H9 (cell line): ENCODE results near the gene H2BK1. TPM values are rescaled to one million over a fixed set of nuclear protein-coding genes. Genes with fewer than 3 reads are reported as not detected.
A peak's percentile ranks its signal among the peaks of the same experiment; 100 is the strongest.

Experiments
- DNase-seq: peaks from one replicate; pipeline ENCODE4 v3.0.0-alpha.2; 2017
- H2AFZ ChIP-seq: one replicate; pipeline ENCODE4 v1.6.1; 2013; ENCODE audit warnings: mild to moderate bottlenecking, low read length, control low read depth, moderate library complexity
- H2AK5ac ChIP-seq: 2 replicates; pipeline ENCODE4 v1.6.1; 2013; ENCODE audit warnings: low read length, control low read depth, mixed read lengths; ENCODE audit not compliant: insufficient read length
- H2BK120ac ChIP-seq: one replicate; pipeline ENCODE4 v1.6.1; 2013; ENCODE audit warnings: low read depth, mild to moderate bottlenecking, low read length, control low read depth, inconsistent platforms; ENCODE audit not compliant: poor library complexity, severe bottlenecking
- H2BK12ac ChIP-seq: 2 replicates; pipeline ENCODE4 v1.6.1; 2013; ENCODE audit warnings: low read length, control low read depth, mixed read lengths, low read depth; ENCODE audit not compliant: insufficient read length
- H2BK15ac ChIP-seq: 2 replicates; pipeline ENCODE4 v1.6.1; 2013; ENCODE audit warnings: low read depth, low read length, control low read depth
- H2BK20ac ChIP-seq: one replicate; pipeline ENCODE4 v1.6.1; 2013; ENCODE audit warnings: low read depth, mild to moderate bottlenecking, low read length, control low read depth, inconsistent platforms; ENCODE audit not compliant: poor library complexity, severe bottlenecking
- H2BK5ac ChIP-seq: 2 replicates; pipeline ENCODE4 v1.6.1; 2013; ENCODE audit warnings: low read length, control low read depth, mixed read lengths; ENCODE audit not compliant: insufficient read length
- H3K14ac ChIP-seq: 2 replicates; pipeline ENCODE4 v1.6.1; 2013; ENCODE audit warnings: low read length, control low read depth; ENCODE audit not compliant: insufficient read depth
- H3K18ac ChIP-seq: 2 replicates; pipeline ENCODE4 v1.6.1; 2013; ENCODE audit warnings: low read depth, mild to moderate bottlenecking, mixed read lengths, low read length, control low read depth; ENCODE audit not compliant: insufficient read length
- H3K23ac ChIP-seq: 2 replicates; pipeline ENCODE4 v1.6.1; 2013; ENCODE audit warnings: low read length, control low read depth, mixed read lengths, low read depth; ENCODE audit not compliant: insufficient read length
- H3K23me2 ChIP-seq: 2 replicates; pipeline ENCODE4 v1.6.1; 2013; ENCODE audit warnings: low read depth, mild to moderate bottlenecking, mixed read lengths, low read length, control low read depth; ENCODE audit not compliant: insufficient read length, poor library complexity, severe bottlenecking
- H3K27ac ChIP-seq: 2 replicates; pipeline ENCODE4 v1.5.1; 2013; ENCODE audit warnings: low read length, control low read depth, mixed read lengths, low read depth; ENCODE audit not compliant: insufficient read length
- H3K27me3 ChIP-seq: 2 replicates; pipeline ENCODE4 v1.6.1; 2013; ENCODE audit warnings: low read length, control low read depth, inconsistent platforms; ENCODE audit not compliant: insufficient read depth
- H3K4ac ChIP-seq: 2 replicates; pipeline ENCODE4 v1.6.1; 2013; ENCODE audit warnings: low read depth, mild to moderate bottlenecking, control low read depth, inconsistent platforms, low read length, moderate library complexity
- H3K4me1 ChIP-seq: 2 replicates; pipeline ENCODE4 v1.6.1; 2013; ENCODE audit warnings: low read length, control low read depth, inconsistent platforms; ENCODE audit not compliant: insufficient read depth
- H3K4me2 ChIP-seq: 2 replicates; pipeline ENCODE4 v1.6.1; 2013; ENCODE audit warnings: low read length, control low read depth, mixed read lengths; ENCODE audit not compliant: insufficient read length, insufficient read depth
- H3K56ac ChIP-seq: 2 replicates; pipeline ENCODE4 v1.6.1; 2013; ENCODE audit warnings: low read depth, mild to moderate bottlenecking, mixed read lengths, low read length, control low read depth; ENCODE audit not compliant: insufficient read length
- H3K79me1 ChIP-seq: 2 replicates; pipeline ENCODE4 v1.6.1; 2013; ENCODE audit warnings: low read depth, mild to moderate bottlenecking, moderate library complexity, low read length, control low read depth, inconsistent platforms; ENCODE audit not compliant: insufficient read depth, poor library complexity, severe bottlenecking
- H3K79me2 ChIP-seq: 2 replicates; pipeline ENCODE4 v1.6.1; 2013; ENCODE audit warnings: low read length, control low read depth, inconsistent platforms; ENCODE audit not compliant: insufficient read depth
- H3K9ac ChIP-seq: 2 replicates; pipeline ENCODE4 v1.6.1; 2013; ENCODE audit warnings: low read length, control low read depth, mixed read lengths; ENCODE audit not compliant: insufficient read length; ENCODE audit errors: extremely low read depth
- H3K9me3 ChIP-seq: one replicate; pipeline ENCODE4 v1.6.1; 2013; ENCODE audit warnings: low read depth, low read length, inconsistent platforms; ENCODE audit not compliant: control insufficient read depth
- H3T11ph ChIP-seq: one replicate; pipeline ENCODE4 v1.6.1; 2013; ENCODE audit warnings: mild to moderate bottlenecking, low read length, control low read depth, inconsistent platforms
- H4K20me1 ChIP-seq: one replicate; pipeline ENCODE4 v1.6.1; 2013; ENCODE audit not compliant: control insufficient read depth, insufficient read length, insufficient read depth
- H4K5ac ChIP-seq: 2 replicates; pipeline ENCODE4 v1.6.1; 2013; ENCODE audit warnings: low read depth, mild to moderate bottlenecking, mixed read lengths, low read length, control low read depth; ENCODE audit not compliant: insufficient read length
- H4K8ac ChIP-seq: replicated peaks from 2 replicates; pipeline ENCODE4 v1.6.1; 2013; ENCODE audit warnings: low read length, control low read depth, mixed read lengths, low read depth; ENCODE audit not compliant: insufficient read length
- H4K91ac ChIP-seq: 2 replicates; pipeline ENCODE4 v1.6.1; 2013; ENCODE audit warnings: low read depth, mild to moderate bottlenecking, moderate library complexity, mixed read lengths, low read length, control low read depth; ENCODE audit not compliant: insufficient read length
- H3K27ac Mint-ChIP-seq, 3 experiments: 2 replicates in 2 of 3; 3 replicates in 1 of 3; pipeline ENCODE4 v1.8.0; 2020 to 2021; ENCODE audit warnings: mixed read lengths in 3 of 3, mild to moderate bottlenecking in 1 of 3, moderate library complexity in 1 of 3
- H3K27me3 Mint-ChIP-seq: 2 replicates; pipeline ENCODE4 v1.8.0; 2021; ENCODE audit warnings: low read depth, mild to moderate bottlenecking, moderate library complexity, mixed read lengths
- H3K36me3 Mint-ChIP-seq, 3 experiments: 2 replicates in 2 of 3; 3 replicates in 1 of 3; pipeline ENCODE4 v1.8.0; 2020 to 2021; ENCODE audit warnings: low read depth in 3 of 3, mixed read lengths in 3 of 3; ENCODE audit not compliant: insufficient read depth in 1 of 3
- H3K4me1 Mint-ChIP-seq, 2 experiments: 2 replicates each; pipeline ENCODE4 v1.8.0; 2020; ENCODE audit warnings: mixed read lengths in 2 of 2
- H3K4me3 Mint-ChIP-seq, 2 experiments: 2 replicates in 1 of 2; 3 replicates in 1 of 2; pipeline ENCODE4 v1.8.0; 2020 to 2021; ENCODE audit warnings: mild to moderate bottlenecking in 2 of 2, mixed read lengths in 2 of 2, moderate library complexity in 1 of 2
- H3K9me3 Mint-ChIP-seq, 2 experiments: 2 replicates in 1 of 2; 3 replicates in 1 of 2; pipeline ENCODE4 v1.8.0; 2020; ENCODE audit warnings: mild to moderate bottlenecking in 2 of 2, mixed read lengths in 2 of 2, moderate library complexity in 1 of 2
- CTCF ChIP-seq: fragments of 200-600 bp; sonication (generic); conservative IDR thresholded peaks from 3 replicates; pipeline ENCODE4 v1.8.0; 2021; ENCODE audit warnings: antibody characterized with exemption, mild to moderate bottlenecking
- WGBS: extraction: QIAGEN DNeasy Blood & Tissue Kit; methylation state at CpG from one replicate; pipeline ENCODE4 v1.1.7; 2013; ENCODE audit warnings: missing lambda C conversion rate, low lambda C conversion rate, mixed read lengths; ENCODE audit not compliant: insufficient read length; ENCODE audit errors: extremely low coverage; 5-methylcytosine and 5-hydroxymethylcytosine counted together
- total RNA-seq: library from RNA; stranded (reverse); gene quantifications from 2 replicates; pipeline ENCODE4 v1.2.1, GENCODE V29; 2021

Gene H2BK1
- total RNA-seq, 1 experiment from 2014 or later, result not detected

DNA sequence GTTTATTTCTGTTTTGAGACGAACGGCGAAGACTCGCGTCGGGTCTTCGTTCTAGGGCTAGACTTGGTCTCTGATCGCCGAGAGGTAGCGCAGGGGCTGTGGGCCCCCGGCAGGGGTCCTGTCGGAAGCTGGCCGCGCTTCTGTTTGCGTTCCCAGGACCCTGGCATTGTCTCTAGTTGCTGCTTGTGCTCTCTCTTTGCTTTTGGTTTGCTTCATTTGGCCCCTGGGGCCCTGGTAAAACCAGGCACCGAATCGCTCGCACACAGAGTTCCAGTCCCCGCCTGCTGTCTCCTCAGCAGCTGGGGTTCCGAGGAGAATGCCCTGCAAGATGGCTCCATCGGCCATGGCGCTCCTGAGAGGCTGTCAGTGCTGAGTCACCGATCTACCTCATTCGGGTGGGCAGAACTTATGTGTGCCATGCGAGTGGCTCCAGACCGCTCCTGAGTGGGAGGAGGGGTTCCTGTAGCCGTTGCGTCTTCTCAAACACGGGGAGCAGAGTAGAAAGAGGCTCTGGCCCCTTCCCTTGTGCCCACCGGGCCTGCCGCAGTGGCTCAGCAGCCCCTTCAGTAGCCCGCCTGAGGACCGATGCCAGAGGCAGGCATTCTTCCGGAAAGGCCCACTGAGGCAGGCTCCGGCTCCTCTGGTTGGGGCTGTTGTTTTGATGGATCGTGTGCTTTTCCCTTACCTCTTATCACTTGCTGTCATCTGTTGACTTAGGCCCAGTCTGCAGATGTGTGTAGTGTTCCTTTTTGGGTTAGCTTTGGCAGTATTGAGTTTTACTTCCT lies 22.8 kb upstream of the H2BK1 start:
- H3K27ac ChIP-seq, result no peak overlapping the region
- no peak for DNase-seq
- no peaks in the 10 kb centered on the region for H3K9me3 ChIP-seq
- Mint-ChIP-seq H3K27ac (peak overlapping the region; percentile 16 to 98 (median 98); a peak in 4 of 7 replicates), H3K4me1 (peaks cover 22 to 23% of the 10 kb centered on the region in 2 experiments), H3K36me3 (peaks cover 2 to 21% (median 17%) of the 10 kb centered on the region in 3 experiments; a peak in 6 of 7 replicates), H3K4me3 (peak overlapping the region; percentile 97 to 99), H3K9me3 (no peaks in the 10 kb centered on the region), H3K27me3 (no peaks in the 10 kb centered on the region; the same call in 1 of the 2 replicates)
- no peaks in the 10 kb centered on the region for H3K79me1 ChIP-seq
- H4K5ac ChIP-seq, result no peak overlapping the region
- no peak overlapping the region for H2AK5ac ChIP-seq
- H3K27me3 ChIP-seq, result no peaks in the 10 kb centered on the region
- TF ChIP-seq CTCF, result no peak
- no peak overlapping the region for H4K8ac ChIP-seq
- H3K9ac ChIP-seq, result peak overlapping the region; percentile 52
- H3K79me2 ChIP-seq, result peaks cover 6% of the 10 kb centered on the region; the same call in 1 of the 2 replicates
- no peaks in the 10 kb centered on the region; the same call in 1 of the 2 replicates for H3K4me1 ChIP-seq
- H3K23ac ChIP-seq, result no peak overlapping the region
- no peaks in the 10 kb centered on the region for H4K20me1 ChIP-seq
- peak overlapping the region; percentile 93 for H3K4me2 ChIP-seq
- no peak overlapping the region for H2BK15ac ChIP-seq
- H3K4ac ChIP-seq, result no peak overlapping the region
- no peak overlapping the region for H3K56ac ChIP-seq
- H3T11ph ChIP-seq, result no peak overlapping the region
- H4K91ac ChIP-seq, result no peak overlapping the region
- whole genome bisulfite sequencing, result no CpG with 5 or more reads among the region's 36 CpGs
- no peak overlapping the region for H2BK5ac ChIP-seq
- no peak overlapping the region for H2AFZ ChIP-seq
- peaks cover 9% of the 10 kb centered on the region for H3K23me2 ChIP-seq
- H2BK20ac ChIP-seq, result no peak overlapping the region
- no peak overlapping the region for H2BK12ac ChIP-seq
- no peak overlapping the region for H2BK120ac ChIP-seq
- peak overlapping the region; percentile 49; the same call in 1 of the 2 replicates for H3K14ac ChIP-seq
- no peak overlapping the region for H3K18ac ChIP-seq
